Left lung (tissue), 10 donors: Measurements from ENCODE around the gene KIAA0232. TPM values are rescaled to one million over a fixed set of nuclear protein-coding genes. Genes with fewer than 3 reads are reported as not detected.
A peak's percentile ranks its signal among the peaks of the same experiment; 100 is the strongest.

Experiments
- ATAC-seq: fragments of 200-7000 bp; cut with Tn5 transposase; one replicate; pipeline ENCODE4 v1.9.1; 2020; ENCODE audit warnings: moderate library complexity
- DNase-seq, 4 donors: peaks; one replicate each; pipeline ENCODE4 v3.0.0-alpha.2; 2013 to 2020
- H3K27ac ChIP-seq, 2 donors: fragments of 200-600 bp; sonication (generic) in 1 of 2; one replicate each; pipeline versions ENCODE4 v1.5.0 to v1.8.0; 2020 to 2021
- H3K27me3 ChIP-seq, 2 donors: fragments of 200-600 bp; sonication (generic) in 1 of 2; one replicate each; pipeline versions ENCODE4 v1.5.0 to v1.8.0; 2020 to 2021
- H3K36me3 ChIP-seq, 2 donors: fragments of 200-600 bp; sonication (generic) in 1 of 2; one replicate each; pipeline versions ENCODE4 v1.5.0 to v1.8.0; 2020 to 2021
- H3K4me1 ChIP-seq, 2 donors: fragments of 200-600 bp; one replicate each; pipeline ENCODE4 v1.8.0; 2021
- H3K4me3 ChIP-seq, 2 donors: fragments of 200-600 bp; sonication (generic) in 1 of 2; one replicate each; pipeline versions ENCODE4 v1.5.0 to v1.8.0; 2020 to 2021; ENCODE audit warnings: mild to moderate bottlenecking in 1 of 2
- H3K9me3 ChIP-seq, 2 donors: fragments of 200-600 bp; sonication (generic) in 1 of 2; one replicate each; pipeline versions ENCODE4 v1.5.0 to v1.8.0; 2020 to 2021
- CTCF ChIP-seq, 2 donors: fragments of 200-600 bp; sonication (generic) in 1 of 2; IDR thresholded peaks; one replicate each; pipeline versions ENCODE4 v1.5.0 to v1.8.0; 2021; ENCODE audit warnings: antibody characterized with exemption in 2 of 2
- intact Hi-C, 2 donors: fragments of 100-400 bp; cut with DNase I; formaldehyde crosslinking; loops; one replicate each; pipeline versions ENCODE4 v1.11.2 to v1.14.2; 2022
- polyA plus RNA-seq, 6 donors: library from polyadenylated mRNA; unstranded; fragments of 120-200 nt; gene quantifications; one replicate each; pipeline ENCODE4 v1.2.1, GENCODE V29; 2013; ENCODE audit not compliant: insufficient read length in 6 of 6
- total RNA-seq, 2 donors: library from RNA; stranded (reverse); fragmentation: NEBNext Ultra II Directional; extraction: Animal tissue kit (Norgen Biotek cat#: 25700); gene quantifications; one replicate each; pipeline ENCODE4 v1.2.1, GENCODE V29; 2021
- donor health status: DM: no; HTN: yes; CAD: no.
- donor health status: DM: no; HTN: no; CAD: no.

Gene KIAA0232
- total and polyA plus RNA-seq, 8 donors = 24.3 to 34.3 (median 29.1) TPM

DNA sequence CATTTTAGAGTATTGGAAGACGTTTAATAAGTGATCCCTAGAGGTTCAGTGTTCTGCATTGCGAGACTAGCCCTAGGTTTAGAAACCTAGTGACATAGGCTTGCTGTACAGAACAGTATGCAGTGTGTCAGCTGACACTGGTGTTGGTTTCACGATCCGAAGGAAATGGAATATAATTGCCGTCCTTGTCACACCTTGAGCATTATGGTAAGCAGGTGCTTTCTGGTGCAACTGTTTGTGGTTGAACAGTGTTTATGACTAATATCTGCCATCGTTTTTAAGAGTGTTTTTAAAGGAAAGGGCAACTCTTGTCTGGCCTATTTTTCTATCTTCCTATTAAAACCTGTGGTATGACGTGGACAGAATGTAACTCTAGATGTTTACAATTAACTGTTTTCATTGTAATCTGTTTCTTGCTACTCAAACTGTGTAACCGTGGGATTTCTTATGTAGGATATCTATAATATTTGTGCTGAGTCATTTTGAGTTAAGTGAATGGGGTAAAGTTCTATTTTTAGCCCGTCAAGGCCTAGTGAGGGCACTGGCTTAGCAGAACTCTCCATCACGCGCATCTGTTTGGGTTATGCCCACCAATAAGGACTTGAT lies 73.3 kb downstream of the KIAA0232 start:
- peak overlapping the region in 1 of 2 donors; percentile 23 for H3K27ac ChIP-seq
- intact Hi-C loops = no loop called here
- no peak overlapping the region for H3K4me3 ChIP-seq
- no peak for TF ChIP-seq CTCF (IDR thresholded peaks at IDR 0.05)
- peaks cover 0 to 11% of the 10 kb centered on the region in 2 donors for H3K9me3 ChIP-seq
- DNase-seq (no peak), ATAC-seq (no peak)
- peaks cover 0 to 32% of the 10 kb centered on the region in 2 donors for H3K4me1 ChIP-seq
- H3K27me3 ChIP-seq = no peaks in the 10 kb centered on the region
- H3K36me3 ChIP-seq = peaks cover 0 to 51% of the 10 kb centered on the region in 2 donors

DNA sequence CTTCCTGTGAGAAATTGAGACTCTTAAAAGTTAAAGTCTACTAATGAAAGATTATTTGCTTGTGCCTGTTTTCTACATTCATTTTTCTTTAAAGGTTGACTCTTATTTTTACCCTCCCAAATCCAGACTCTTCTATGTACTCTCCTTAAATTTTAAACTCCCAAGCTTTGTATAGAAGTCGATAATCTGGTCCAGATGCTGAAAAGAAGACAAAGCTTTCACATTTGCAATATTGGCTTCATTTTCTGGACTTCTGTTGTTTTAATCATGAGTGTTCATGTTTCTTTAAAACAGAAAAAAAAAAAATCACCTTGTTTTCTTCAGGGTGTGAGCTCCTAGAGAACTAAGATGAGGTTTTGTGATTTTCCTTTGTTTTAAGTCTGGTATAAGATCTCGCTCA lies 73.9 kb downstream of the KIAA0232 start:
- H3K4me1 ChIP-seq = peaks cover 0 to 32% of the 10 kb centered on the region in 2 donors
- no peaks in the 10 kb centered on the region for H3K27me3 ChIP-seq
- ATAC-seq = no peak
- H3K36me3 ChIP-seq = peaks cover 0 to 54% of the 10 kb centered on the region in 2 donors
- intact Hi-C loops = no loop called here
- H3K9me3 ChIP-seq = peaks cover 0 to 11% of the 10 kb centered on the region in 2 donors
- no peak overlapping the region for H3K4me3 ChIP-seq
- no peak for DNase-seq
- no peak for TF ChIP-seq CTCF (IDR thresholded peaks at IDR 0.05)
- no peak overlapping the region for H3K27ac ChIP-seq

- peaks cover 0 to 60% of the 10 kb centered on the region in 2 donors for H3K36me3 ChIP-seq
- ATAC-seq (no peak), DNase-seq (no peak)
- peaks cover 0 to 32% of the 10 kb centered on the region in 2 donors for H3K4me1 ChIP-seq
- intact Hi-C loops = no loop called here
- H3K9me3 ChIP-seq = peaks cover 0 to 5% of the 10 kb centered on the region in 2 donors
- no peak overlapping the region for H3K27ac ChIP-seq
- TF ChIP-seq CTCF (IDR thresholded peaks at IDR 0.05) = no peak
- H3K4me3 ChIP-seq = no peak overlapping the region
- H3K27me3 ChIP-seq = no peaks in the 10 kb centered on the region
These were observed 74.7 kb downstream of the KIAA0232 start for GRCh38 chr4:6857009-6857882.

DNA sequence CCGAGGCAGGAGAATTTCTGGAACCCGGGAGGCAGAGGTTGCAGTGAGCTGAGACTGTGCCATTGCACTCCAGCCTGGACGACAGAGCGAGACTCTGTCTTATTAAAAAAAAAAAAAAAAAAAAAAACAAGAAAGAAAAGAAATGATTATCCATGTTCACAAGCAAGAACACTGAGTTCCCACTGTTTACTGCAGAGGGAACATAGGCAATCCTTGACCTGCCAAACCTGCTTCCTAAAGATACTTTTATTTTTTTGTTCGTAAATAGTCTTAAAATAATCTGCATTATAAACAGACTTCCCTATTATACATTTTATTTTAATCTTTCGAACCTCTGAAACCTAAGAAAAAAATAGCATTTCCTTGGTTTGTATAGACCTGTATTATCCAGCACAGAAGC lies 76.5 kb downstream of the KIAA0232 start:
- ATAC-seq = no peak
- Histone ChIP-seq H3K4me1 (peaks cover 0 to 23% of the 10 kb centered on the region in 2 donors), H3K9me3 (no peaks in the 10 kb centered on the region), H3K27ac (no peak overlapping the region), H3K27me3 (no peaks in the 10 kb centered on the region), H3K4me3 (no peak overlapping the region), H3K36me3 (peaks cover 0 to 68% of the 10 kb centered on the region in 2 donors)
- no peak for DNase-seq
- intact Hi-C loops = no loop called here
- no peak for TF ChIP-seq CTCF (IDR thresholded peaks at IDR 0.05)

DNA sequence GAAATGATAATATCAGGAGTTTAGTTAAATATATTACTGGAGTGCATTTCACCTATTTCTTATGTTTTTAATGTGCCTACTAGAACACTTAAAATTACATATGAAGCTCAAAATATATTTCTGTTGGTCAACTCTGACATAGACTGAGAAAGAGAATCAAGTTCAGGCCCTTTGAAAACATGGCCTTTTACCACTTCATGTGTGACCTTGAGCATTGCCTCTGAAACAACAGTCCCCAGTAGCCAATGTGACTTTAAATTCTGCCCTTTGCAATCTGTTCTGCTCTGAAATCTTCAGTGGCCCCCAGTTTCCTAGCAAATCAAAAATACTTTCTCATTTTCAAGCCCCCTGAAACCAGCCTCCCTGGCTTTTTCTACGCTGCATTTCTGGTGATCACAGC lies 77.0 kb downstream of the KIAA0232 start:
- Histone ChIP-seq H3K4me3 (no peak overlapping the region), H3K27me3 (no peaks in the 10 kb centered on the region), H3K4me1 (peaks cover 0 to 18% of the 10 kb centered on the region in 2 donors), H3K36me3 (peaks cover 0 to 73% of the 10 kb centered on the region in 2 donors), H3K9me3 (no peaks in the 10 kb centered on the region), H3K27ac (no peak overlapping the region)
- ATAC-seq (no peak), DNase-seq (no peak)
- no peak for TF ChIP-seq CTCF (IDR thresholded peaks at IDR 0.05)
- intact Hi-C loops = no loop called here
